Measurements from ENCODE around the gene NT5DC1.

Gene NT5DC1

DNA sequence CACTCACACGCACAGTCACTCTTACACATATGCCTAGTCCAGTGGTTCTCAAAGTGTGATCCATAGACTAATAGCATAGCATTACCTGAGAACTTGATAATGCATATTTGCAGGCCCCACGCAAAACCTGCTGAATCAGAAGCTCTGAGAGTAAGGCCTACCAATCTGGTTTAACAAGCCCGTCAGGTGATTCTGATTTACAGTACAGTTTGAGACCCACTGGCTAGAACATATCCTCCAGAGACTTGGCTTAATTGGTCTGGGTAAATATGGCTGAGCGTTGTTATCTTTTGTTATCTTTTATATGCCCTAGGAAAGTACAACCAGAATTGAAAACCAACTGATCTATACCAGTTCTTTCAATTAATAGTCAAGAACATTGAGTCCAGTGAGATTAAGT lies 143.6 kb downstream of the NT5DC1 start:
- no peak for DNase-seq (ENCODE audit: low spot score)

DNA sequence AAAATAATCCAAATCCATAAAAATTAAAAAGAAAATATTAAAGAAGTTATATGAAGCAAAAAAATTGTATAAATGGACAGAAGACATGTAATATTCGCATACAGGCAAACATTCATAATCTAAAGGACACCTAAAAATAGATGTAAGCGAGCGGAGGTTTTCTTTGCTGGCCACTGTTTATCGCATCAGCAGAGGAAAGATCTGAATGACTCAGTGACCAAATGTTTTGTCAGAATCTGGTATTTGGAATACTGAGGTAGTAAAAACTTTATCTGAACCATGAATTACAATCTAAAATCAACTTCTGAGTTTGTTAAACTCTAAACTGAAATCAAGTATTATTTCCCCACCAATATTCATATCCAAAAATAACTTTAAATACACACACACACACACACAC lies 145.4 kb downstream of the NT5DC1 start:
- DNase-seq (ENCODE audit: low spot score) = no peak

DNA sequence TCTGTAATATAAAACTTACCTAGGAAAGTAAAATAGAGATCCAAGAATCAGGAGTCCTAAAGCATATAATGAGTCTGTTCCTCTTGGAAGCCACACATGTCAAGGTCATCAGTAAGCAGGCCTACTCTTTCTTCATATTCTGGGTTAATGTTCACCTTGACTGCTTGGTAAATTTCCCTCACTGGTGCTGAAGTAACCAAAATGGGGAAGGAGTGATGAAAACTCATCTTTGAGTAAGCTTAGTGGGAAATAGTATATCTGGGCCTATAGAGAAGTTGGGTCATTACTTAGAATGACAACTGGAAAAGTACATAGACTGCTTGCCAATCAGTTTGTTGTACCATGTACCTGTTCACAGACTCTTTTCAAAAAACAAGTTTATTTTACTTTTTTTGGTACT lies 146.6 kb downstream of the NT5DC1 start:
- DNase-seq (ENCODE audit: low spot score) = no peak

DNA sequence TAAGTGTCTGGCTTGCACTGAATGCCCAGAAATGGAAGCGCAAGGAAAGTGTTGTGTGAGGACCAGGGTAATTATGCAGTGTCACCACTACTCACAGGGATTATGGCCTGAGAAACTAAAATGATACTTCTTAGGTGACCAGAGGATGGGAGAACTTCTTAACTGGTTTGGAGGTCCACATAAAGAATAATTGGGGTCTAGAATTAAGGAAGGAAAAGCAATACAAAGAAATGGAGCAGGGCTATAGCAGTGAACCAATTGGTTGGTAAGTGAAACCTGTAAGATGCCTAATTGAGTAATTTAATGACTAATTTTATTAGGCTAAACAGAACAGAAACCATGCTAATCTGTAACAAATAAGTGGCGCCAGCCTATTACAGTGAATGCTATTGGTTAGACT lies 147.9 kb downstream of the NT5DC1 start:
- no peak for DNase-seq (ENCODE audit: low spot score)

DNA sequence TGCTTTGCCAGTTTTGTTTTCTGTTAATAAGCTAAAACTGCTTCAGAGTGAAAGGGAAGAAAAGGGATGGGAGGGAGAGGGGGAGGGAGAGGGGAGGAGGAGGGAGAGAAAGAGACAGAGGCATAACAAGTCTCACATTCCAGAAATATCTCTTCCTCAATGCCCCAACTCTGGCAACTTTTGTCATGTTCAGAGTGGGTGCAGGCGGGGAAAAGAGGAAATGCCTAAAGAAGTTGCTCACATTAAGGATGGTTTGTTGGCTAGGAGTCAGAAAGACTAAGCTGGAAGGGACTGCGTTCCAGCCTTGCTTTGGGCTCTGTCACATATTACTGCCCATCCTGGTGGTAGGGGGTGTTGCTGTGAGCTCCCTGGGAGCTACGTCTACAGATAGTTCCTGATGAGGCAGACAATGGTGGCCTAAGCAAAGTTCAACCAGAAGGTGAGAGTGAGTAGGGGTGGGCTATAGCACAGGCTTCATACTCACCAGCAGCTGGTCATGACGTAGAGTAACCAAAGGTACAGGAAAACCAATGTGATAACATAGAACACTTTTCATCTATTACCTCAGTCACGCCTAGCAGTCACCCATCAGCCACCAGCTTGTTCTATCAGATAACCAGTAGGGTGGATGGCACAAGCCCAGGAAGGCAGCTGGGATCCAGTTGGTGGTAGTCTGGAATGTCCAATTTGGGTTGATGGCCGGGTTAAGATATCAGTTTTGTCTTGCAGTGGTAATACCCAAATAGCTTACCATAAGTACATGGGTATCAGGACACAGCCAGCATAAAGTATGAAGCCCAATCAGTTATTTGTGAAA lies 151.1 kb downstream of the NT5DC1 start:
- DNase-seq (ENCODE audit: low spot score) = no peak

DNA sequence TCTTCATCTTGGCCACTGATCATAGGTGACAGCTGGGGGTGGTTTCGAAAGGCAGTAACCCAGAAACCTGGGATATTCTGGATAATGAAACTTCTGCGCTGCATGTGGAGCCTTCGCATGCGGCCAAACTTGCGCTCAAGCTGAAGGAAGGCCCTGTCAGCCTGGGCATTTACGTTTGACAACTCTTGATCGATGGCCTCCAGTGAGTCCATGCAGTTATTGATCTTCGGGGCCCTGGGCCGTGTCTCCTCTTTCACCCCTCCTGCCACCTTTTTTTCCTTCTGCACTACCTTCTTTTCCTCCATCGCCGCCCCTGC lies 152.5 kb downstream of the NT5DC1 start:
- no peak for DNase-seq (ENCODE audit: low spot score)

DNA sequence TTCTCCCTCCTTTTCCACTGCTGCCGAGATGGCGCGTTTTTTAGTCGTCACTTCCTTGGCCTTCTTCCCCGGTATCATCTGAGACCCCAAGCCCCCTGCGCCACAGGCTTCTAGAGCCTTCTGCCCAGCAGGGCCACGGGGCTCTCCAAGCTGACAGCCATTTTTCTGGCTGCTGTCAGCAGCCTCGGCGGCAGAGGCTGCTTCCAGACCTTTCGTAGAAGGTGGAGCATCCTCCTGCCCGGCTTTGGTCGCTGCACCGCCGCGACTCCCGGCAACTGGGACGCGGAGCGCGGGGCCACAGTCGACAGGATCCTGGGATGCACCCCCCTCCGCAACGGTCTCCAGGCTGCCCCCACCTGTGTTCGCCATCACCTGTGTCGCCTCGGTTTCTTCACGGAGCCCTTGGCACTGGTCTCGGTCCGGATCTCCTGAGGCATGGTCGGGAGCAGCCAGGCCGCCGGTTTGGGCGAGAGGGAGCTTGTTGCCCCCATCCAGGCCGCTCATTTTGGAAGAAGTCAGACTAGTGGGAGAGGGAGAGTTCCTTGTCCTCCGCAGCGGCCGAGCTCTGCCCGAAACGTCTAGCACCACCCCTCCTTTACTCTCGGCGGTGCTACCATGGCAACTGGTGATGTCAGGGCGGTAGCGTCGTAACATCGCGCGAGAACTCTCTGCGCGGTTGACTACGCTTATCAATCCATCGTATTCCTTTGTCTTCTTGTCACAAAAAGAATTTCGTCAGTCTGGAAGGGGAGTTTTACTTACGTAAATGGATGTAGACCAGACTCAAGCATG lies 153.0 kb downstream of the NT5DC1 start, which contains the start of gene TSPYL4:
Gene TSPYL4, minus strand, starts transcription at position 571 of the 792 bp plus-strand sequence. Its CDS starts 67 bp downstream, at position 504.
- DNase-seq (ENCODE audit: low spot score) = peak; percentile 92

DNA sequence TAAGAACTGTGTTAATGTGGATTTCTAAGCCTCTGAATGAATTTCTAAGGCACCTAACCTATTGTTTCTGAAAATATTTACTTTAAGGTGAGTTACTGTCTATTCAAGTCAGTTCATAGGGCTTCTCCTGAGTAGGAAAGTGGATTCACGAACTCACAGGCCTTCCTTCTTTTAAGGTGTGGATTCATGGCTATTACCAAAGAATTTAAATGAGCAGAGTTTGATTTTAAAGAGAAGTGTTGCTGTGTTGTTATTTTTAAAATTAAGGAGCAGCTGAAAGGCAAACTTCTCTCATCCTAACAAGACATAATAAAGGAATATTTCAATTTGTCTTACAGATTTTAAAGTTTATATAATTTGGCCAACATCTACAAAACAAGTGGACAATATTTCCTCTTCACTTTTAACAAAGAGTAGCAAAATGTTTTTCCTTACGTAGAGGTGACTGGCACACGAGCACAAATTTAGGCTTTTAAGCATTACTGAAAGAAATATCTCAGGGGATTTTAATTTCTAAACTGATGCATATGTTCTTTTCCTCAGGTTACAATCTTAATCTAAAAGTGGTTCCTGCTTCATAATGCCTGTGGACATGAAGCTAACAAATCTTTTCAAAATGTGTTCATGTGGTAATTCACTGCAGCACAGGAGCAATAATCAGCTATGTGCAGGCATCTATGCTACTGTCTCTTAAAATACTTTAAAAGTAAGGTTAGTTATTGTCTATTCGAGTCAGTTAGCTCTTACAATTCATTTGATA lies 153.8 kb downstream of the NT5DC1 start:
- no peak for DNase-seq (ENCODE audit: low spot score)

DNA sequence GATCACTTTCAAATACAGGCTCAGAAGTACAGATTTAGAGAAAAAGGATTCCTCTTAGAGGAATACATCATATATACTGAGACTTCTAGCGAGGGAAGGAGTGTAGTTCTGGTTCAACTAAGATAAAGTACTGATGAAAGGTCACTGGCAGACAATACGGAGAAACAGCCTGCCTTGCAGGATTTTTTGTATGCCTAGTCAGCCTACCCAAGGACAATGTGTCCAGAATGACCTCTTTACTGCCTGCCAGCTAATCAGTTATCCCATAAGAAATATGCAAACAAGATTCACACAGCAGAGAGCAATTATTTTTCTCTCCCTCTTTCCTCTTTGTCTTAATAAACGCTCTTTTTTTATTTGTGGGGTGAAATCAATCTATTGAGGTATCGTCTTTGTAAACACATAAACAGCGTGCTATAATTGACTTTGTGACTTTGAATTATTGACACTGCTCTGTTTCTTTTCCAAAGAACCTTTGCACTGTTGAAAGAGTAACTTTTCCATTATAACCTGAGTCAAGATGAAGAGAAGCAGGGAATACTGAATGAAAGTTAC lies 154.7 kb downstream of the NT5DC1 start:
- DNase-seq (ENCODE audit: low spot score) = no peak

DNA sequence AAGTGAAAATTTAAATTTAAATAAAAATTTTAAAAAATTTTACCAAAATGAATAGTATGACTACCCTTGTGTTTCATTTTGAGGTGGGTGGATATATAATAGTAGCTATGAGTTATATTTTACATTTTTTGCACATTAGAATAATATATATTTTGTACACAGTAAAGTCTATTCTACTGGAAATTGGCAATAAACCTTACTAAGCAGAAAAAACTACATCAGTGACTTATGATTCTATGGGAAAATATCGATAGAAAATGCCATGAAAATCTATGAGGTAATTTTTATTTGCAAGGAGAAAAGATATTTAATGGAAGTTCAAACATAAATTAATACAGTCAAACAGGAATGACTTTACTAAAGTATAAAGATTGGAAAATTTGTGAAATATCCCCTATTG lies 156.0 kb downstream of the NT5DC1 start:
- no peak for DNase-seq (ENCODE audit: low spot score)

DNA sequence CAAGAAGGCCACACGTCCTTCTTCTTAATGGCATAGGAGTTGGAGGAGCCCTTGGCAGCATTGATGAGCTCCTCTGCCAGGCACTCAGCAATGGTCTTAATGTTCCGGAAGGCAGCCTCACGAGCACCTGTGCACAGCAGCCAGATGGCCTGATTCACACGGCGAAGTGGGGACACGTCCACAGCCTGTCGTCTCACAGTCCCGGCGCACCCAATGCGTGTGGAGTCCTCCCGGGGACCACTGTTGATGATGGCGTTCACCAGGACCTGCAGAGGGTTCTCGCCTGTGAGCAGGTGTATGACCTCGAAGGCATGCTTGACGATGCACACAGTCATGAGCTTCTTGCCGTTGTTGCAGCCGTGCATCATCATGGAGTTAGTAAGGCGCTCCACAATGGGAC lies 157.9 kb downstream of the NT5DC1 start:
- DNase-seq (ENCODE audit: low spot score) = no peak

DNA sequence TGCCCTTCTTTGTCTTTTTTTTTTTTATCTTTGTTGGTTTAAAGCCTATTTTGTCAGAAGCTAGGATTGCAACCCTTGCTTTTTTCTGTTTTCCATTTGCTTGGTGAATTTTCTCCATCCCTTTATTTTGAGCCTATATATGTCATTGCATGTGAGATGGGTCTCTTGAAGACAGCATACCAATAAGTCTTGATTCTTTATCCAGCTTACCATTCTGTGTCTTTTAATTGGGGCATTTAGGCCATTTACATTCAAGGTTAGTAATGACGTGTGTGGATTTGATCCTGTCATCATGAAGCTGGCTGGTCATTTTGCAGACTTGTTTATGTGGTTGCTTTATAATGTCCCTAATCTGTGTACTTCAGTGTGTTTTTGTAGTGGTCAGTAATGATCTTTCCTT lies 162.7 kb downstream of the NT5DC1 start:
- DNase-seq (ENCODE audit: low spot score) = no peak

DNA sequence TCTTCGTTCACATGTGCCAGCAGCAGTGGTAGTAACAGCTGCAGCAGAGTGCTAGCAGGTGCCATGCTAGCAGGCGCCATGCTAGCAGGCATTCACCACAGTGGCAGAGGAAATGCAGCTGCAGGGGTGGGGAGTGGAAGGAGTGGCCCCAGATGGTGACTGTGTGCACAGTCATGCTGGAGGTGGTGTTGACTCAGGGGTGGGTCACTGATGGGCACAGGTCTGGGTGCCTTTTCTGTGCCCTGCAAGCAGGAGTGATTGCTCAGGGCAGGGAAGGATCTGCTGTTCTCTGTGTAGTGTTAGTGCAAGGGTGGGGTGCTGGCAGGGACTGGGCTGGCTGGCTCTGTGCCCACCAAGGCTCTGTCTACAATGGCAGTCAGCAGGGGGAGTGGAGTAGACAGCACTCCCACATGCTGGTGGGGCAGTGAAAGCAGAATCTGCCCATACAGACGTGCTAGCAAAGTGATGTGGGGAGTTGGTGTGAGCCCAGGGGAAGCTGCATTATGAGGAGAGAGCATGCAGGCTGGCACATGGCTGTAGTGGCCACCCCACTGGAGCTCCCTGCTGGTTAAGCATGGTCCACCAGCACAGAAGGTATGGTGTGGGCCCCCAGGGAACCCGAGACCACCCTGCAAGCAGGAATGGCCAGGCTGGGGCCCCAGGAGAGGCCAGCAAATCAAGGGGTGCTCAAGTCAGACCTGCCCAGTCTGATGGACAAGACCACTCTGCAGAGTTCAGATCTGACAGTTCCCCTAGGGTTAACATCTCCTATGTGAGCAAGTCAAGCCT lies 164.6 kb downstream of the NT5DC1 start:
- no peak for DNase-seq (ENCODE audit: low spot score)

DNA sequence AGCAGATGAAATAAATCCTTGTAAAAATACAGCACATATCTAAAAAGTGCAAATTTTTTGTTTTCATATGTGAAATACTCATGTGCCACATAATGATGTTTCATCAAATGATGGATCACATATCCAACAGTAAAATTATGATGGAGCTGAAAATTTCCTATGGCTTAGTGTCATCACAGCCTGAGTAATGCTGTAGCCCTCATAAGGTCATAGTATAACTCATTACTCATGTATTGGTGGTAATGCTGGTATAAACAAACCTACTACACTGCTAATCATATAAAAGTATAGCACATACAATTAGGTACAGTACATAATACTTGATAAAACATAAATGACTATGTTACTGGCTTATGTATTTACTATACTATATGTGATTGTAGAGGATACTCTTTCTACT lies 166.2 kb downstream of the NT5DC1 start:
- DNase-seq (ENCODE audit: low spot score) = no peak

DNA sequence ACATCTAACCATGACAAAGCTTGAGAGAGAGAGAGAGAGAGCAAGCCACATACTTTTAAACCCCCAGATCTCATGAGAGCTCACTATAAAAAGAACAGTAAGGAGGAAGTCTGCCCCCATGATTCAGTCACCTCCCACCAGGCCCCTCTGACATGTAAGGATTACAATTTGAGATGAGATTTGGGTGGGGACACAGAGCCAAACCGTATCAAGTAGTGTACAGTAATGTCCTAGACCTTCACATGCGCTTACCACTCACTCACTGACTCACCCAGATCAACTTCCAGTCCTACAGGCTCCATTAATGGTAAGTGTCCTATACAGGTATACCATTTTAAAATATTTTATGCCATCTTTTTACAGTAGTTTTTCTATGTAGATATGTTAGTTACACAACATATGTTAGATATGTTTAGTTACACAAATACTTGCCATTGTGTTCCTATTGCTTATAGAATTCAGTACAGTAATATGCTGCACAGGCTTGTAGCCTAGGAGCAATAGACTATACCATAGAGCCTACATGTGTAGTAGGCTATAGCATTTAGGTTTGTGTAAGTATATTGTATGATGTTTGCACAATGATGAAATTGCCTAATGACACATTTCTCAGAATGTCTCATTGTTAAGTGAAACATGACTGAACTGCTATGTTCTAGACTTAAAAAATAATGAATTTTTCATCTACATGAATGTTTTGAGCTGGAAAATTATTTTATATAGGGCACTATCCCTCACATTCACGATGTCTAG lies 167.4 kb downstream of the NT5DC1 start:
- no peak for DNase-seq (ENCODE audit: low spot score)

DNA sequence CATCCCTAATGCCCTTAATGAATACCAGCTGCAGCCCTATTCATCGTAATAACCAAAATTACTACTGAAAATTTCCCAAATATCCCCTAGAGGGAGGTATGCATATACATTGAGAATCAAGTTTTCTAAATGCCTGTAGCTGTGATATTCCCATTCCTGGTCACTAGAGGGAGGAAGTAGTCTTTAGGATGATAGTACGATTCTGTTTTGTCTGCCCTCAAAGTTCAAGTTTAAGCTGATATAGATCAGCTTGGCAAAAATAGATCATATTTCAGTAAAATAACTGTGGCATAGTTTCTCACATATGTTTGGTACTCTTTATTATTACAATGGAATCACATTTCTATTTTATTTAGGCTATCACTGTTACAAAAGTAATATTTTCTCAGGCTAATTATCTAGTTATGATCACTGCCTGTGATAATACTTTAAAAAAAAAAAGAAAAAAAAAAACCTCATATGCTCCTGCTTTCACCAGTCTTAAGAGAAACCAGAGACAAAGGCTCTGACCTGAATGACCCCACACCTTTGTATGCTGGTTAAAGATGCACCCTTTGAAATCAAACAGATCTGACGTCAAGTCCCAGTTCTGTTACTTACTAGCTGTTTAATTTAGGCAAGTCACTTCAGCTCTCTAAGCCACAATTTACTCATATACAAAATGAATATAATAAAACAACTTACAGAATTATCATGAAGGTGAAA lies 168.1 kb downstream of the NT5DC1 start:
- DNase-seq (ENCODE audit: low spot score) = peak; percentile 62

DNA sequence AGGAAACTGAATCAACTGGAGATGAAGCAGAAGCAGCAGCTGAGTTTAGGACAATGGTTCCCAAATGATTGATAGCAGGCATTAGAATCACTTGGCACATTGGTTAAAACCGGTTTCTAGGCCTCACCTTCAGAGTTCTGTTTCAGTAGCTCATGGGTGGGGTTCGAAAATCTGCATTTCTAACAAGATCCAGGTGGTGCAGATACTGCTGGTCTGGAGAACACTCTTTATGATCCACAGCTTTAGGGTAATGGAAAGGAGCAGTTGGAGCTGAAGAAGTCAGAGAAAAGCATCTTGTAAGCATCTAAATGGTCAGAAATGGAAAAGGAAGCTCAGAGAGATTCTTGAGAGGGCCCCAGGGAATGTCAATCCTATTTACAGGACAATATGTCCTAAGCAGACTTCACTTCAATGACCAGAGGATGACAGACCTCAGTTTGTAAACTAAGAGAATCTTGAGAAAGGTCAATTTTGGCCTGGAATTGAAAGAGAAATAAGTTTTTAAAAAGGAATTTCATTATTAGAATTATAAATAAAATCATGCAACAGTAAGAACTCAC lies 170.6 kb downstream of the NT5DC1 start:
- DNase-seq (ENCODE audit: low spot score) = no peak

DNA sequence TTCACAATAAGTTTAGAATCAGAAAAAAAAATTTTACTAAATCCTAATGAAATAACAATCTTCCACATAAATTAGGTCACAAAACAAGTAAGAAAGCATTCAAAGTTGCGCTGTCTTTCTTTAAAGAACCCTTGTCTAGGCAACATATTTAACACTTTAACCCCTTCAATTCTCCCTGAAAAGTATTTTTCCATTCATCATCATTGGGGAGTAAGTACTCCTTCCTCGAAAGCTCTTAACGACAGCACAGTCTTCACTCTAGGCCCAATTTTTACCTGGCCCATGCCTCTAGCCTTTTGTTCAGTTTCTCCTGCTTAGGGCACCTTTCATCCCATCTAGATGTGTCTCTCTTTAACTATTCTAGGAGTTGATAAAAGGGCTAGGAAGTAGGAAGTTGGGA lies 176.5 kb downstream of the NT5DC1 start:
- DNase-seq (ENCODE audit: low spot score) = no peak

DNA sequence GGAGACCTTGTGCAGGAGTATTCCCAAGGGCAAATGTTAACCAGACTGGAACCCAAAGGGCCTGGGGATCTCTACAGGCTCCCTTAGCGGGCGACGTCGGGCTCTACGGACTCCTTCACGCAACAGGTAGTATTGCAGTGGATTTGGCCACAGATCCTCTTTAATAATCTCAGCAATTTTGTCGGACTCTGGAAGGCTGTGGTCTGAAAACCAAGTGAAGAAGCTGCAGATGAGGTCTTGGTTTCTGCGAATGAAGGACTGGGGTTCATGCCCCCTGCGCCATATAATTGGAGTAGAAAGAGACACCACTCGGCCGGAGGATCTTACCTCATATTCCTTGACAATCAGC lies 177.8 kb downstream of the NT5DC1 start:
- DNase-seq (ENCODE audit: low spot score) = no peak

DNA sequence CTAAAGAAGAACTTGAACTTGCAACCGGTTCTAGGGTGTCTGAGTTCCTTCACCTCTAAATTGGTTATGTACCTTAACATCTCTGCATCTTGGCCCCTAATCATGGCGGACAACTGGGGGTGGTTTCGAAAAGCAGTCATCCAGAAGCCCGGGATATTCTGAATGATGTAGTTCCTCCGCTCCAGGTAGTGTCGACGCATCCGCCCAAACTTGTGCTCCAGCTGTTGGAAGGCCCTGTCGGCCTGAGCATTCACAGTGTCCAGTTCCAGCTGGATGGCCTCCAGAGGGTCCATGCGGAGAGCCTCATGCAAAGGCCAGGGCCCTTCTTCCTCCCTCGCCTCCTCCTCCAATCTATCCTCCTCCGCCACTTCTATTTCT lies 178.2 kb downstream of the NT5DC1 start:
- peak; percentile 17 for DNase-seq (ENCODE audit: low spot score)
